HG02623 (cell line): Measurements from ENCODE around the gene TMEM145.

ENCODE experiments used
- ATAC-seq: cut with Tn5 transposase; IDR thresholded peaks from one replicate; pipeline ENCODE4 v1.9.1; 2021; ENCODE audit warnings: moderate library complexity; ENCODE audit not compliant: unreplicated experiment

Gene TMEM145

GRCh38 chr19:42357290-42357689, 44.2 kb downstream of the TMEM145 start:
- ATAC-seq, result no peak

GRCh38 chr19:42360787-42361544, 47.9 kb downstream of the TMEM145 start:
- no peak for ATAC-seq

GRCh38 chr19:42361545-42361910, 48.4 kb downstream of the TMEM145 start:
- no peak for ATAC-seq

- no peak for ATAC-seq
These were observed 49.2 kb downstream of the TMEM145 start for GRCh38 chr19:42362342-42362741.

- ATAC-seq, result no peak
These were observed 49.9 kb downstream of the TMEM145 start for GRCh38 chr19:42362891-42363440.

DNA sequence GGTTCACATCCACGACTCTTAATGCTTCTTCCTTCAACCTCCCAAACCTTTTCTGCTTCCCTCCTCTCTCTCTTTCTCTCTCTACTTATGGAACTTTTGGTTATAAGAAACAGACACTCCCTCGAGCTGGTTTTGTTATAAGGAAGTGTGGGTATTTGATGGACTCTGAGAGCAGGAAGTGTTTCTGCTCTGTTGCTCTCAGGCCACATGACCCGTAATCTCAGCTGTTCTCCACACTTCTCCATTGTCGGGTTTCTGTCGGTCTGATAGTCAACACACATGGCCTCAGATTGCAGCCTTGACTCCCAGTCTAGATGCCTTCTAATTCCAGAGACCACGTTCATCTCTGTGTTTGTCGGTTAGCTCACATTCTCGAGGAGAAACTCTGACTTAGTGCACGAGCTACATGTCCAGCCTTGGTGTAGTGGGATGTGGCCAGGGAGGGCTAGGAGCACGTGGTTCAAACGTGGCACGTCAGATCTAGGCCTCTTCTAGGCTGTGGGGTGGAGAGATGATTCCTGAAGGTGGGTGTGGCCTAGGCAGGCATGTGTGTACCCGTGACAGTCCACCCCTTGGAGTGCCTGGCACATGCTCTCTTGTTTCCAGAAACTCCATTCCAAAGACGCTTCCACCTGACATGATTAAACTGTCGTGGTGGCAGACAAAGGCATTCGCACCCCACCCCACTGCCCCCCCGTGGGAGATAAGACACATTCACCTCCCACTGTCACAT, 50.7 kb downstream of the TMEM145 start:
- no peak for ATAC-seq

DNA sequence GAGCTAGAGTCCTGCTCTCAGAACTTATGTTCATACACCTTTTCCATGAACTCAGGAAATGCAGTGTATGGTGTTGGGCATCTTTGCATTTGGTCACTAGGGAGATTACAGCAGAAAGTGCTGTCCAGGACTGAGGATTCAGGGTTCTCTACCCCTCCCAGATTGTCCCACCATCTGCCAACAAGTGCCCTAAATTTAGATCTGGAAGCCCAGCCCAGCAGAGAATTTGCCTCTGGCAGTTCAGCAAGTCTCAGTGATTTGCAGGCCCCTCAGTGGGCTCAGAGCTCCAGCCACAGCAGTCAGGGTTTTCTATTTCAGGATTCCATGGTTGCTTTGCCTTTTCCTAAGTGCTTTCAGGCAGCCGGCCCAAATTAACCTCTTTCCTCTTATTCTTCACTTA, 53.6 kb downstream of the TMEM145 start:
- ATAC-seq, result no peak

GRCh38 chr19:42367929-42368328, 54.8 kb downstream of the TMEM145 start:
- ATAC-seq, result no peak

DNA sequence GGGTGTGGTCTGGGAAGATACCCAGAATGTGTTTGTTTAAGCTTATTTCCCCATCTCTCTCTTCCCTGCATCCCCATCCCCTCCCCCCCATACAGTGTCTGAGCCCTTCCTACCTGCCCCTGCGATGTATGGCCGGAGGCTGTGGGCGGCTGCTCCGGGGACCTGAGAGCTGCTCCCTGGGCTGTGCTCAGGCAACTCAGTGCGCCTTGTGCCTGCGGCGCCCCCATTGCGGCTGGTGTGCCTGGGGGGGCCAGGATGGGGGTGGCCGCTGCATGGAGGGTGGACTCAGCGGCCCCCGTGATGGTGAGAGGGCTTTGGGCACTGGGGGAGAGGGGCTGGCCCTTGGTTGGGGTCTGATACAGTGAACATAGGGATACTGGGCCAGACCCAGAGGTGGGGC, 55.3 kb downstream of the TMEM145 start:
- no peak for ATAC-seq

- ATAC-seq, result no peak
These were observed 55.7 kb downstream of the TMEM145 start for GRCh38 chr19:42368765-42369164.

DNA sequence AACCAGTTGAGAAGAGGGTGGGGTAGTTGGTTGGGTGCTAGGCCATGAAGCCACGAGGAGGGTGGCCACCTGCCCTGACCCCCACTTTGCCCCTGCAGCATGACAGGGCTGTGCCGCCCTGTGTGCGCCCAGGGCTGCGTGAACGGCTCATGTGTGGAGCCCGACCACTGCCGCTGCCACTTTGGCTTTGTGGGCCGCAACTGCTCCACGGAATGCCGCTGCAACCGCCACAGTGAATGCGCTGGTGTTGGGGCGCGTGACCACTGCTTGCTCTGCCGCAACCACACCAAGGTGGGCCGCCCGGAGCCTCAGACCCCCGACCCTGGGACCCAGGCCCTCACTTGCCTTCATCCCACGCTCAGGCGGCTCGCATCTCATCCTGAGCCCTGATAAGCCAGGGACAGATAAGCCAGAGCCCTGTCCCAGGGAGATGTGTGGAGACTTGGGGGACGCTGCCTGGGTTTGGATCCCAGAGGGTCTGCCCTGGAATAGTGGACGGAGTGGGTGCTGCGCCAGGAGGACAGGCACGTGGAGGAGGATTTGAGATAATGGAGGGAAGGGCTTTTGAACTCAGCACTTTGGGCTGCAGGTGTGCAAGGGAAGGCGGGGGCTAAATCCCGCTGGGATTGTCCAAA, 56.4 kb downstream of the TMEM145 start:
- ATAC-seq, result no peak

DNA sequence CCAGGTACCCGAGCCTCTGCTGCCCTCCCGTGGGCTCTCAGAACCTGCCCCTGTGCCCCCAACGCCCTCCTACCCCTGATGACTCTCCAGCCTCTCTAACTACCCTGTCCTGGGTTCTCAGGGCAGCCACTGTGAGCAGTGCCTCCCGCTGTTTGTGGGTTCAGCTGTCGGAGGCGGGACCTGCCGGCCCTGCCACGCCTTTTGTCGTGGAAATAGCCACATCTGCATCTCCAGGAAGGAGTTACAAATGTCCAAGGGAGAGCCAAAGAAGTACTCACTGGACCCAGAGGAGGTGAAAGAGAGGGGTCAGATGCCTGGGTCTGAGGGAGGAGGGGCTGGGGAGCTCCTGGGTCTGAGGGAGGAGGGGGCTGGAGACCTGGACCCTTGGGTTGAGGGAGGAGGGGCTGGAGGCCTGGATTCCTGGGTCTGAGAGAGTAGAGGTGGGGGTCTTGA, 57.0 kb downstream of the TMEM145 start:
- no peak for ATAC-seq

GRCh38 chr19:42370626-42371175, 57.6 kb downstream of the TMEM145 start:
- ATAC-seq, result no peak
